GM23338 (cell line): ENCODE results near the gene COPB2. TPM values are rescaled to one million over a fixed set of nuclear protein-coding genes. Genes with fewer than 3 reads are reported as not detected.
A peak's percentile ranks its signal among the peaks of the same experiment; 100 is the strongest.

ENCODE experiments used
- ATAC-seq: fragments of 200-7000 bp; cut with Tn5 transposase; 3 replicates; pipeline ENCODE4 v1.9.1; 2020
- DNase-seq: peaks from one replicate; pipeline ENCODE4 v3.0.0-alpha.2; 2015; ENCODE audit warnings: low spot score
- H2AFZ ChIP-seq: fragments of 200-600 bp; sonication (generic); 2 replicates; pipeline ENCODE4 v1.8.0; 2016; ENCODE audit warnings: antibody characterized with exemption, mild to moderate bottlenecking, moderate library complexity
- H3F3A ChIP-seq: fragments of 200-600 bp; sonication (generic); replicated peaks from 2 replicates; pipeline ENCODE4 v1.8.0; 2017; ENCODE audit warnings: antibody characterized with exemption, mixed run types, low read depth
- H3K27ac ChIP-seq: fragments of 200-600 bp; sonication (generic); 2 replicates; pipeline ENCODE4 v1.6.1; 2016; ENCODE audit warnings: low read depth
- H3K27me3 ChIP-seq: fragments of 200-600 bp; sonication (generic); 2 replicates; pipeline ENCODE4 v1.8.0; 2016; ENCODE audit warnings: mild to moderate bottlenecking, mixed run types, moderate library complexity; ENCODE audit not compliant: insufficient read depth
- H3K36me3 ChIP-seq: fragments of 200-600 bp; sonication (generic); 2 replicates; pipeline ENCODE4 v1.8.0; 2016; ENCODE audit warnings: mild to moderate bottlenecking; ENCODE audit not compliant: insufficient read depth
- H3K4me1 ChIP-seq: fragments of 200-600 bp; sonication (generic); 2 replicates; pipeline ENCODE4 v1.8.0; 2016; ENCODE audit warnings: mild to moderate bottlenecking, moderate library complexity; ENCODE audit not compliant: insufficient read depth
- H3K4me2 ChIP-seq: fragments of 200-600 bp; sonication (generic); 2 replicates; pipeline ENCODE4 v1.7.1; 2017; ENCODE audit warnings: mixed run types
- H3K4me3 ChIP-seq: fragments of 200-600 bp; sonication (generic); 2 replicates; pipeline ENCODE4 v1.6.1; 2016; ENCODE audit warnings: mixed run types
- H3K79me2 ChIP-seq: fragments of 200-600 bp; sonication (generic); replicated peaks from 2 replicates; pipeline ENCODE4 v1.8.0; 2017; ENCODE audit warnings: mild to moderate bottlenecking; ENCODE audit not compliant: insufficient read depth
- H3K9me2 ChIP-seq: fragments of 200-600 bp; sonication (generic); 2 replicates; pipeline ENCODE4 v1.8.0; 2017; ENCODE audit not compliant: insufficient read depth
- H4K20me1 ChIP-seq: fragments of 200-600 bp; sonication (generic); replicated peaks from 2 replicates; pipeline ENCODE4 v1.8.0; 2017; ENCODE audit warnings: mild to moderate bottlenecking; ENCODE audit not compliant: insufficient read depth
- H3K27ac Mint-ChIP-seq: 2 replicates; pipeline ENCODE4 v1.8.0; 2020; ENCODE audit warnings: inconsistent platforms, mild to moderate bottlenecking, moderate library complexity, mixed read lengths
- H3K27me3 Mint-ChIP-seq: 3 replicates; pipeline ENCODE4 v1.8.0; 2022; ENCODE audit warnings: low read depth, mild to moderate bottlenecking, moderate library complexity, mixed read lengths, inconsistent platforms; ENCODE audit not compliant: insufficient read depth, poor library complexity
- H3K36me3 Mint-ChIP-seq: 3 replicates; pipeline ENCODE4 v1.8.0; 2021; ENCODE audit warnings: low read depth, mild to moderate bottlenecking, inconsistent platforms, moderate library complexity, mixed read lengths
- H3K4me1 Mint-ChIP-seq: 3 replicates; pipeline ENCODE4 v1.8.0; 2020; ENCODE audit warnings: mild to moderate bottlenecking, inconsistent platforms, mixed read lengths
- H3K4me3 Mint-ChIP-seq: 3 replicates; pipeline ENCODE4 v1.8.0; 2021; ENCODE audit warnings: moderate library complexity, mild to moderate bottlenecking, inconsistent platforms, mixed read lengths
- H3K9me3 Mint-ChIP-seq: 3 replicates; pipeline ENCODE4 v1.8.0; 2020; ENCODE audit warnings: moderate library complexity, mild to moderate bottlenecking, inconsistent platforms, mixed read lengths
- CREB1 ChIP-seq: fragments of 250-450 bp; sonication (Bioruptor Pico); IDR thresholded peaks from 2 replicates; pipeline ENCODE4 v1.5.0; 2020; ENCODE audit warnings: low read depth, mild to moderate bottlenecking, moderate library complexity
- CTCF ChIP-seq, 2 experiments: fragments of 200-600 bp in 1 of 2; sonication (generic) in 1 of 2; conservative IDR thresholded peaks; 2 replicates each; pipeline versions ENCODE4 v1.5.1 to v1.6.1; 2016 to 2017; ENCODE audit warnings: antibody characterized with exemption in 2 of 2, low read depth in 2 of 2, mild to moderate bottlenecking in 2 of 2, moderate library complexity in 1 of 2
- ETS1 ChIP-seq: IDR thresholded peaks from 2 replicates; pipeline ENCODE4 v1.6.1; 2016; ENCODE audit warnings: antibody characterized with exemption
- EZH2phosphoT487 ChIP-seq: fragments of 200-600 bp; sonication (generic); IDR thresholded peaks from one replicate; pipeline ENCODE4 v1.8.1; 2018; ENCODE audit warnings: antibody characterized with exemption; ENCODE audit not compliant: unreplicated experiment
- NANOG ChIP-seq: IDR thresholded peaks from 2 replicates; pipeline ENCODE4 v1.6.1; 2016; ENCODE audit warnings: antibody characterized with exemption, borderline replicate concordance
- POLR2AphosphoS5 ChIP-seq: IDR thresholded peaks from 2 replicates; pipeline ENCODE4 v1.6.1; 2016; ENCODE audit warnings: antibody characterized with exemption, low read depth
- STAT1 ChIP-seq: IDR thresholded peaks from one replicate; pipeline ENCODE4 v1.6.1; 2016; ENCODE audit warnings: antibody characterized with exemption; ENCODE audit not compliant: unreplicated experiment
- long read RNA-seq: library from polyadenylated mRNA; unstranded; transcript quantifications from one replicate; pipeline ENCODE4 v2.0.0, GENCODE V29; 2020; ENCODE audit not compliant: unreplicated experiment
- polyA plus RNA-seq: library from polyadenylated mRNA; unstranded; fragments of >200 nt; fragmentation: Nextera tagmentation; extraction: Ambion mirVana; gene quantifications from 2 replicates; pipeline ENCODE4 v1.2.1, GENCODE V29; 2016
- total RNA-seq: library from RNA; depleted of rRNA; stranded (reverse); fragments of >200 nt; shearing (Covaris generic); gene quantifications from 2 replicates; pipeline ENCODE4 v1.2.3, GENCODE V29; 2014; rRNA removed

COPB2 gene
- 83.3 and 89.1 TPM in 2 replicates for total RNA-seq
- polyA plus RNA-seq: 45.7 and 48.2 TPM in 2 replicates
- long read RNA-seq, transcript COPB2-201 (22 exons, 3,360 nt): major isoform, 28 of 82 reads
- long read RNA-seq, partial matches to known transcripts: 44 of 82 reads
- long read RNA-seq, other reads (novel, unspliced or antisense): 10 of 82 reads

- Histone ChIP-seq H3K4me2 (peak within 1 kb of the TSS; percentile 85), H3K27ac (peak within 1 kb of the TSS; percentile 87), H3K4me3 (peak within 1 kb of the TSS; percentile 75), H3K9me2 (no peaks in the 10 kb centered on the region), H3K36me3 (no peaks in the 10 kb centered on the region), H3K27me3 (no peaks in the 10 kb centered on the region), H3F3A (0 out of 2 replicates have a peak, but pooled peaks cover 6% of the 10 kb centered on the region), H3K4me1 (peaks cover 3% of the 10 kb centered on the region; the same call in 1 of the 2 replicates), H4K20me1 (peaks cover 5% of the 10 kb centered on the region; the same call in 1 of the 2 replicates), H2AFZ (peak within 1 kb of the TSS; percentile 76), H3K79me2 (peaks cover 60% of the 10 kb centered on the region)
- Mint-ChIP-seq H3K4me3 (peak within 1 kb of the TSS; percentile 86), H3K36me3 (peaks cover 3% of the 10 kb centered on the region; the same call in 1 of the 3 replicates), H3K4me1 (peaks cover 7% of the 10 kb centered on the region; the same call in 2 of the 3 replicates), H3K9me3 (no peaks in the 10 kb centered on the region; the same call in 2 of the 3 replicates), H3K27ac (peak within 1 kb of the TSS; percentile 99), H3K27me3 (peaks cover 5% of the 10 kb centered on the region)
- DNase-seq (peak; percentile 99), ATAC-seq (peak; percentile 95)
- TF ChIP-seq POLR2AphosphoS5 (peak; percentile 93), ETS1 (peak; percentile 55; the same call in 1 of the 2 replicates), NANOG (no peak), CREB1 (CRISPR knock-in tag) (peak; percentile 75), EZH2phosphoT487 (no peak), STAT1 (no peak)
Observed at GRCh38 chr3:139389552-139390368, at the start of gene COPB2. Gene COPB2, minus strand, starts transcription at chr3:139389647. Its CDS starts 97 bp downstream, at chr3:139389550.

GRCh38 chr3:139434764-139435307 lies 45.4 kb upstream of the COPB2 start:
- Mint-ChIP-seq H3K4me3 (no peak overlapping the region), H3K4me1 (peaks cover 7% of the 10 kb centered on the region; the same call in 1 of the 3 replicates), H3K36me3 (no peaks in the 10 kb centered on the region), H3K9me3 (no peaks in the 10 kb centered on the region), H3K27ac (no peak overlapping the region), H3K27me3 (no peaks in the 10 kb centered on the region)
- Histone ChIP-seq H3F3A (no peaks in the 10 kb centered on the region), H3K27me3 (no peaks in the 10 kb centered on the region), H3K4me3 (no peak overlapping the region), H3K27ac (no peak overlapping the region), H2AFZ (no peak overlapping the region), H3K4me2 (no peak overlapping the region), H3K4me1 (no peaks in the 10 kb centered on the region; the same call in 1 of the 2 replicates), H4K20me1 (no peaks in the 10 kb centered on the region), H3K9me2 (no peaks in the 10 kb centered on the region), H3K36me3 (no peaks in the 10 kb centered on the region), H3K79me2 (no peaks in the 10 kb centered on the region)
- DNase-seq (peak; percentile 35), ATAC-seq (peak; percentile 63; the same call in 2 of the 3 replicates)
- TF ChIP-seq POLR2AphosphoS5 (no peak), CTCF (conservative IDR thresholded peaks at IDR 0.05; ENCODE audit: low read depth in 2 of 2) (peak; percentile 22 to 43; a peak in 3 of 4 replicates)
